ENCODE results near the gene NAT8L.

The NAT8L gene

GRCh38 chr4:2046031-2046961, 12.8 kb upstream of the NAT8L start:
- no peak for DNase-seq

- no peak for DNase-seq
Measured at GRCh38 chr4:2047031-2047660, 12.0 kb upstream of the NAT8L start.

- no peak for DNase-seq
Measured at GRCh38 chr4:2047781-2048581, 11.1 kb upstream of the NAT8L start.

- DNase-seq: peak; percentile 45
Measured at GRCh38 chr4:2048831-2049230, 10.3 kb upstream of the NAT8L start.

- no peak for DNase-seq
Measured at GRCh38 chr4:2049381-2049780, 9.7 kb upstream of the NAT8L start.

GRCh38 chr4:2049811-2050210, 9.3 kb upstream of the NAT8L start:
- DNase-seq: no peak

- DNase-seq: no peak
Measured at GRCh38 chr4:2051086-2051485, 8.0 kb upstream of the NAT8L start.

GRCh38 chr4:2054217-2054616, 4.9 kb upstream of the NAT8L start:
- no peak for DNase-seq

GRCh38 chr4:2057382-2058065, 1.6 kb upstream of the NAT8L start:
- DNase-seq: no peak

- no peak for DNase-seq
Measured at GRCh38 chr4:2058264-2059045, 672 bp upstream of the NAT8L start.

GRCh38 chr4:2059726-2060602, 837 bp downstream of the NAT8L start:
- no peak for DNase-seq

GRCh38 chr4:2060611-2061185, 1.6 kb downstream of the NAT8L start:
- no peak for DNase-seq

GRCh38 chr4:2061186-2062131, 2.3 kb downstream of the NAT8L start:
- no peak for DNase-seq

GRCh38 chr4:2062168-2062807, 3.2 kb downstream of the NAT8L start:
- DNase-seq: no peak

- peak; percentile 32 for DNase-seq
Measured at GRCh38 chr4:2062808-2063524, 3.8 kb downstream of the NAT8L start.

- DNase-seq: no peak
Measured at GRCh38 chr4:2063557-2064275, 4.6 kb downstream of the NAT8L start.

GRCh38 chr4:2064276-2064991, 5.3 kb downstream of the NAT8L start:
- DNase-seq: no peak
